SH-SY5Y (cell line): ENCODE data around the gene NFAM1.

Source experiments
- GATA2 ChIP-seq: IDR thresholded peaks from 2 replicates; pipeline ENCODE4 v1.6.1; 2011; ENCODE audit warnings: mild to moderate bottlenecking, low read depth, low read length
- GATA3 ChIP-seq: IDR thresholded peaks from 2 replicates; pipeline ENCODE4 v1.6.1; 2011; ENCODE audit warnings: low read depth, mild to moderate bottlenecking, low read length, moderate library complexity

DNA sequence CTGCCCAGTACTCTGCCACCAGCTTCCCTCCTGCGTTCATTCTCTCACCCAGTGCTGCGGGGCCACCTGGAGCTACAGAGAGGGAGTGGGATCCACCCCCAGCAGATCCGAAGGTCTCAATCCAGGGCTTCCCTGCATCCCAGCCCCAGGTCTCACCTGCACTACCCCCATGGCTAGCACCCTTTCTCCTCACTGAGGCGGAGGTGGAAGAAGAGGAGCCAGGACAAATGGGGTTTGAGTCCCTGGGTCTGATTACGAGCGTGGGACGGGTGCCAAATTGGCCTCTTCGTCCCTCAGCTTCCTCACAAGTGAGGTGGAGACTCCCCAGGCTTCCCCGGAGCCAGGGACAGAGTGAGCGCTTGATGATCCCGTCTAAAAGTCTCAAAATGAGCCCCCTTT, 64.2 kb downstream of the NFAM1 start:
- no peak for TF ChIP-seq GATA2
- no peak for TF ChIP-seq GATA3
